Naive thymus-derived CD4-positive, alpha-beta T cell (primary cell): ENCODE data around the gene ACOX3. TPM values are rescaled to one million over a fixed set of nuclear protein-coding genes. Genes with fewer than 3 reads are reported as not detected.

Source experiments
- ATAC-seq: fragments of 150-1000 bp; cut with Tn5 transposase; 2 replicates; pipeline ENCODE4 v1.10.0; 2021; ENCODE audit warnings: mild to moderate bottlenecking, moderate library complexity
- CTCF ChIA-PET: fragments of 350-600 bp; sonication (Branson Sonifier 250); formaldehyde crosslinking; loops from one replicate; lab custom pipeline; 2021; ENCODE audit warnings: antibody characterized with exemption; lab: Charles Lee
- POLR2A ChIA-PET: fragments of 350-600 bp; sonication (Branson Sonifier 250); formaldehyde crosslinking; loops from one replicate; lab custom pipeline; 2021; ENCODE audit warnings: antibody characterized with exemption, inconsistent platforms; lab: Charles Lee
- DNase-seq, 9 donors: peaks; one replicate each; pipeline versions ENCODE4 v3.0.0 to v3.0.0-alpha.2; 2020 to 2022; ENCODE audit warnings: mixed read lengths in 1 of 9
- H3K27ac ChIP-seq: one replicate; pipeline ENCODE4 v1.7.0; 2013; ENCODE audit warnings: mild to moderate bottlenecking, low read depth, low read length, moderate library complexity
- H3K27me3 ChIP-seq, 2 donors: one replicate each; pipeline ENCODE4 v1.7.0; 2013; ENCODE audit warnings: low read length in 2 of 2, mild to moderate bottlenecking in 2 of 2, moderate library complexity in 2 of 2; ENCODE audit not compliant: control insufficient read depth in 2 of 2, insufficient read depth in 2 of 2
- H3K36me3 ChIP-seq, 3 experiments: 1 replicate in 2 of 3; 2 replicates in 1 of 3; pipeline ENCODE4 v1.7.0; 2013; ENCODE audit warnings: low read length in 3 of 3, mild to moderate bottlenecking in 3 of 3, moderate library complexity in 1 of 3; ENCODE audit not compliant: insufficient read depth in 3 of 3, control insufficient read depth in 2 of 3
- H3K4me1 ChIP-seq, 2 donors: one replicate each; pipeline ENCODE4 v1.7.0; 2013; ENCODE audit warnings: low read length in 2 of 2, mild to moderate bottlenecking in 2 of 2, moderate library complexity in 1 of 2; ENCODE audit not compliant: control insufficient read depth in 2 of 2, insufficient read depth in 2 of 2
- H3K4me3 ChIP-seq: 2 replicates; pipeline ENCODE4 v1.7.0; 2013; ENCODE audit warnings: mild to moderate bottlenecking, low read length
- H3K9me3 ChIP-seq, 3 experiments: 1 replicate in 2 of 3; 2 replicates in 1 of 3; pipeline ENCODE4 v1.7.0; 2013; ENCODE audit warnings: low read length in 3 of 3; ENCODE audit not compliant: control insufficient read depth in 2 of 3
- H3K27ac Mint-ChIP-seq, 9 donors: one replicate each; pipeline ENCODE4 v1.8.0; 2020 to 2022; ENCODE audit warnings: mixed read lengths in 9 of 9, mild to moderate bottlenecking in 8 of 9, moderate library complexity in 5 of 9, inconsistent platforms in 2 of 9
- H3K27me3 Mint-ChIP-seq, 5 donors: one replicate each; pipeline ENCODE4 v1.8.0; 2021 to 2022; ENCODE audit warnings: mixed read lengths in 5 of 5, mild to moderate bottlenecking in 1 of 5
- H3K36me3 Mint-ChIP-seq, 5 donors: one replicate each; pipeline ENCODE4 v1.8.0; 2020 to 2022; ENCODE audit warnings: mixed read lengths in 5 of 5, mild to moderate bottlenecking in 3 of 5, inconsistent platforms in 1 of 5
- H3K4me1 Mint-ChIP-seq, 7 donors: one replicate each; pipeline ENCODE4 v1.8.0; 2020 to 2022; ENCODE audit warnings: mixed read lengths in 7 of 7, mild to moderate bottlenecking in 3 of 7, inconsistent platforms in 1 of 7
- H3K4me3 Mint-ChIP-seq, 10 donors: one replicate each; pipeline ENCODE4 v1.8.0; 2020 to 2022; ENCODE audit warnings: mild to moderate bottlenecking in 10 of 10, mixed read lengths in 10 of 10, moderate library complexity in 6 of 10, inconsistent platforms in 2 of 10
- H3K9me3 Mint-ChIP-seq, 11 donors: one replicate each; pipeline ENCODE4 v1.8.0; 2020 to 2022; ENCODE audit warnings: mixed read lengths in 11 of 11, mild to moderate bottlenecking in 4 of 11, inconsistent platforms in 1 of 11, moderate library complexity in 1 of 11
- intact Hi-C, 2 donors: fragments of 100-400 bp; cut with micrococcal nuclease; formaldehyde crosslinking; loops; one replicate each; pipeline ENCODE4 v1.15.1; 2023
- polyA plus RNA-seq, 2 donors: library from polyadenylated mRNA; unstranded; fragments of 300-500 nt; fragmentation: Illumina TruSeq; gene quantifications; one replicate each; pipeline ENCODE4 v1.2.3, GENCODE V29; 2021
- total RNA-seq, 6 experiments: library from RNA in 5 of 6; stranded (reverse) in 5 of 6; gene quantifications; 1 replicate in 5 of 6; 2 replicates in 1 of 6; pipeline ENCODE4 v1.2.3 and lab custom pipeline; 2021 to 2026

ACOX3 gene
- total and polyA plus RNA-seq, 7 experiments from 2014 or later: 10.9 to 20.5 (median 16.1) TPM

DNA sequence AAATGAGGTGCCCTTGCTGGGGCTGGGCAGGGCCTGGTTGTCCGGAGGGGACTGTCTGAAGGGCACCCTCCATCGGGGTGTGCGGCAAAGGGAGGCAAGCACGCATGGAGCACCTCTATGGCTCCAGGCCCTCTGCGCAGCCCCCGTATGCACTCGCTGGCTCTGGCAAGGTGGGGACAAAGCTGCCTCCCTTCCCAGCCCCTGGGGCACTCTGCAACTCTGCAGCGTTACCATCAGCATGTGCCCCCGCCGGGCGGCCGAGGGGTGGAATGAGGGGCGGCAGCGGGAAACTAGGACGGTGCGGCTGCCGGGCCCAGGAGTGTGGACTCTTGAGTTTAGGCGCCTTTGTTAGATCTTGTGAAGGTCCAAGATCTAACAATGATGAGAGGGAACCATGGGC, 26.5 kb upstream of the ACOX3 start:
- H3K4me1 ChIP-seq: no peaks in the 10 kb centered on the region
- no peaks in the 10 kb centered on the region for H3K9me3 ChIP-seq
- Mint-ChIP-seq H3K4me3 (no peak overlapping the region), H3K27ac (no peak overlapping the region), H3K4me1 (no peaks in the 10 kb centered on the region), H3K36me3 (peaks cover 0 to 24% (median 12%) of the 10 kb centered on the region in 5 donors), H3K27me3 (no peaks in the 10 kb centered on the region), H3K9me3 (no peaks in the 10 kb centered on the region)
- H3K4me3 ChIP-seq: no peak overlapping the region
- POLR2A ChIA-PET: no interaction called here
- ATAC-seq: no peak
- CTCF ChIA-PET: no interaction called here
- H3K36me3 ChIP-seq: peaks cover 0 to 74% (median 0%) of the 10 kb centered on the region in 3 experiments
- DNase-seq: no peak
- H3K27ac ChIP-seq: no peak overlapping the region
- intact Hi-C loops: loop anchor here in 1 of 2 donors (5.0 kb wide), 1 partner anchor 450 kb away; no protein-coding TSS in a partner anchor
- no peaks in the 10 kb centered on the region for H3K27me3 ChIP-seq

DNA sequence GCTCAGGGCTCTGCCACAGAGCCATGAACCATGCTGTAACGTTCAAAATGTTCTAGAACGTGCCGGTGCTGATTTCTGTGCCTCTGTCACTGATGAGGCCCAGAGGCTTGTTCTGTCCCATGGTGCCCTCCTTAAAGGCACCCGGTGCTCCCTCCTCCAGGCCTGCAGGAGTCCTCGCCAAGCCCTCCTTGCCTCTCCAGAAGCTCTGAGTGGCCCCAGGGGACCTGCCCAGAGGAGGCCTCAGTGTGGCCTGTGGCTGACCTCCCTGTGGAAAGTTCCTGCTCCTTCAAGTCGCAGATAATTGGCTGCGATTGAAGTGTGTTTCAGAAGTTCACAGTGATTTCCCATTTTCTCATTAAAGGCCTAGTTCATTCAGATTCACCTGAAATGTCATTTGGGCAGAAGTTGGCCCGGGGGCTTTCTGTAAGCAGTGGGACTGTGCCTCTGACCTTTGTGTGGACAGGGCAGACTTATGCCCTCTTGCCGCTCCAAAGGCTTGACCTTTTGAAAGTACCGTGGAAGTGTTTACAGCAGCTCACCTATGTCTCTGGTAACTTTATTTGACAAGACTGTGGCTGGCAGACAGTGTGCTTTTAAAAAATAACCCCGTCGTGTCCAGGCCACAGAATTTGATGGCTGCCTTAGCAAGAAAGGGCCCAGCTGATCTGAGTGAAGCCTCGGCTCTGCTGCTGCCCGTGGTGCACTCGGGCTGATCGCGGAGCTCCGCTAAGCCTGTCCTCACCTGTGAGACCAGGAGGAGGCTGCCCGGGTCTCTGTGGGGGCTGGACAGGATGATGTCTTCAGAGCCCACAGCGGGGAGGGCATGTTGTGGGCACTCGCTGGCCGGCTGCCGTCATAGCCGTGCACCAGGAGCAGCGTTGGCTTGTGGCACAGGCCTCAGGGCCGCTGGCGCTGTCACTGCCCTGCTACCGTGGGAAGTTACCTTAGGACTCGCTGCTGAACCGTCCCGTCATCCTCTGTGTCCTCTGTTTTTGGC, 25.4 kb upstream of the ACOX3 start:
- no peaks in the 10 kb centered on the region for H3K9me3 ChIP-seq
- no peak overlapping the region for H3K4me3 ChIP-seq
- ATAC-seq: no peak
- Mint-ChIP-seq H3K9me3 (peaks cover 0 to 1% (median 0%) of the 10 kb centered on the region in 11 donors), H3K36me3 (peaks cover 0 to 24% (median 12%) of the 10 kb centered on the region in 5 donors), H3K4me1 (no peaks in the 10 kb centered on the region), H3K4me3 (no peak overlapping the region), H3K27ac (no peak overlapping the region), H3K27me3 (no peaks in the 10 kb centered on the region)
- intact Hi-C loops: loop anchor here in 1 of 2 donors (5.0 kb wide), 1 partner anchor 451 kb away; no protein-coding TSS in a partner anchor
- ChIA-PET CTCF (no interaction called here), POLR2A (no interaction called here)
- H3K36me3 ChIP-seq: peaks cover 0 to 82% (median 0%) of the 10 kb centered on the region in 3 experiments
- DNase-seq: no peak
- H3K4me1 ChIP-seq: no peaks in the 10 kb centered on the region
- no peak overlapping the region for H3K27ac ChIP-seq
- H3K27me3 ChIP-seq: no peaks in the 10 kb centered on the region

DNA sequence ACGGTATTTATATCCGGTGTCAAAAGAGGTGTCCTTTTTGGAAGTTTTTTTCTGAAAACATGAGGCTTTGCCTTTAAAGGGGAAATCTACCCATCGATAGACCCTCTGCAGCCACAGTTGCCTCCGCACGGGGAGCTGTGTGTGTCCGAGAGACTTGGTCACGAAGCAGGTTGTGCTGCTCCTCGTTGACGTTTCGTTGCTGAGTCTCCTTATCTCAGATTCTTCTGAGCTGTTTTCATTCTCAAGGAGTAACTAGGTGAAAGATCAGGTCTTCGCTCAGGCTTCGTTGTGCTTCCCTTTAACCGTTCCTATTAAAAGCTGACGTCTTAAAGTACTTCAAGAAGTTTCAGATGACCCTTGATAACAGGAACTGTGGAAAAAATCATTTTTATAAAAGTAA, 23.9 kb upstream of the ACOX3 start:
- no peaks in the 10 kb centered on the region for H3K4me1 ChIP-seq
- POLR2A ChIA-PET: interaction anchor here (0.7 kb wide), 1 partner anchor 174 kb away, joined by 3 read pairs; no protein-coding TSS in a partner anchor
- Mint-ChIP-seq H3K36me3 (peaks cover 5 to 30% (median 12%) of the 10 kb centered on the region in 5 donors), H3K27ac (no peak overlapping the region), H3K27me3 (no peaks in the 10 kb centered on the region), H3K9me3 (peaks cover 0 to 1% (median 0%) of the 10 kb centered on the region in 11 donors), H3K4me1 (no peaks in the 10 kb centered on the region), H3K4me3 (no peak overlapping the region)
- peaks cover 0 to 82% (median 0%) of the 10 kb centered on the region in 3 experiments for H3K36me3 ChIP-seq
- no peak overlapping the region for H3K4me3 ChIP-seq
- no peak for DNase-seq
- no peak overlapping the region for H3K27ac ChIP-seq
- ATAC-seq: no peak
- H3K27me3 ChIP-seq: no peaks in the 10 kb centered on the region
- CTCF ChIA-PET: no interaction called here
- intact Hi-C loops: no loop called here
- H3K9me3 ChIP-seq: no peaks in the 10 kb centered on the region

DNA sequence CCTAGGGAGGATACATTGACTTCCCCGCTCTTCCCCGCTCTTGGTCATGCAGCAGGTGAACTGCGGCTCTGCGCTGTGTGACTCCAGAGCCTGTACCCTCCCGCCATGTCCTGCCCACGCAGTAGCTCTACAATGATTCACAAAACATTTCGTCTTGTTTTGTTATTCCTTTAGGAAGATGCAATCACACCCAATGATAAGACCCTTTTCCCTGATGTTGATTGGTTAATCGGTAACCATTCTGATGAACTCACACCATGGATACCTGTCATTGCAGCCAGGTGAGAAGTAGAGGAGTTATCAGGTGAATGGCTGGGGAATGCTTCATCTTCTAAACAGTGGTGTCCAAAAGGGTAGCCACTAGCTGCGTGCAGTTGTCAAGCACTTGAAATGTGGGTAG, 23.3 kb upstream of the ACOX3 start:
- Mint-ChIP-seq H3K9me3 (peaks cover 0 to 1% (median 0%) of the 10 kb centered on the region in 11 donors), H3K27ac (no peak overlapping the region), H3K4me3 (no peak overlapping the region), H3K27me3 (no peaks in the 10 kb centered on the region), H3K36me3 (peaks cover 5 to 30% (median 12%) of the 10 kb centered on the region in 5 donors), H3K4me1 (no peaks in the 10 kb centered on the region)
- H3K36me3 ChIP-seq: peaks cover 0 to 82% (median 0%) of the 10 kb centered on the region in 3 experiments
- POLR2A ChIA-PET: no interaction called here
- DNase-seq (no peak), ATAC-seq (no peak)
- CTCF ChIA-PET: no interaction called here
- no peak overlapping the region for H3K27ac ChIP-seq
- H3K27me3 ChIP-seq: no peaks in the 10 kb centered on the region
- H3K4me3 ChIP-seq: no peak overlapping the region
- intact Hi-C loops: no loop called here
- H3K4me1 ChIP-seq: no peaks in the 10 kb centered on the region
- H3K9me3 ChIP-seq: no peaks in the 10 kb centered on the region

DNA sequence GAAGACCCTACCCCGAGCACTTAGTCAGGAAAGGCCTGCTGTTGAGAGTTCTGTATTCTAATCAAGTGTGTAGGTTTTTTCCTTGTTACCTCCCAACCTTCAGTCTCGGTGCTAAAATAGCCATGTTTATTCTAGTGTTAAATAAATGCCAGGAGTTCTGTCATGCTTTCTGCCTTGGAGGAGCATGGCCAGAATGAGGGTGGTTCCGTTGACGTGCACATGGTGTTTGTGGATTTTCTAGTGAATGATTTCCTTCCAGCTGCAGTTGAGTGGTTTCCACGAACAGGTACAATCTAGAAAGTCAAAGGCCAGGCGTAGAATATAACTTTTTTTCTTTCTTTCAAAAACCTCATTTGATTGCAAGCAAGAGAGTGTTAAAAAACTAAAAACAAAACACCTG, 21.1 kb upstream of the ACOX3 start:
- no peaks in the 10 kb centered on the region for H3K27me3 Mint-ChIP-seq
- Histone ChIP-seq H3K27ac (no peak overlapping the region), H3K9me3 (no peaks in the 10 kb centered on the region), H3K27me3 (no peaks in the 10 kb centered on the region), H3K4me1 (no peaks in the 10 kb centered on the region), H3K4me3 (no peak overlapping the region), H3K36me3 (peaks cover 0 to 85% (median 0%) of the 10 kb centered on the region in 3 experiments)
- no peak overlapping the region for H3K4me3 Mint-ChIP-seq
- H3K27ac Mint-ChIP-seq: no peak overlapping the region
- ATAC-seq (no peak), DNase-seq (no peak)
- H3K36me3 Mint-ChIP-seq: peaks cover 8 to 38% (median 17%) of the 10 kb centered on the region in 5 donors
- H3K4me1 Mint-ChIP-seq: no peaks in the 10 kb centered on the region
- ChIA-PET CTCF (no interaction called here), POLR2A (no interaction called here)
- peaks cover 0 to 1% (median 0%) of the 10 kb centered on the region in 11 donors for H3K9me3 Mint-ChIP-seq
- intact Hi-C loops: no loop called here

DNA sequence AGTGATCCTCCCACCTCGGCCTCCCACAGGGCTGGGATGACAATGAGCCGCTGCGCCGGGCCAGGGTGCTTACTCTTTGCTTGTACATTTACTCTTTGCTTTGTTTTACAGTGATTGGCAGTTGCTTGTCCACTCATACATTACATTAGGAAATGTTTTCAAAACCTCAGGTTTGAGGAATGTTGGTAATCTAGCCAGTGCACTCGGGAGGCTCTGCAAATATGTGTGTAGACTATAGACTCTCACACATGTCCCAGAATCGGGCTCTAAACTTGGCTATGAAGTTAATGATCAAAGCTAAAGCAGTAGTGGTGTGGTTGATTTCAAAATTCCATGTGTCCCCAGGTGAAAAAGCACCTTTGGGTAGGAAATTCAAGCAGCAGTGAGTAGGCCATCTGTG, 20.6 kb upstream of the ACOX3 start:
- H3K36me3 ChIP-seq: peaks cover 0 to 85% (median 0%) of the 10 kb centered on the region in 3 experiments

More for the DNA sequence above, 20.6 kb upstream of the ACOX3 start:
- Mint-ChIP-seq H3K27ac (peak overlapping the region in 1 of 9 donors; percentile 36), H3K27me3 (no peaks in the 10 kb centered on the region), H3K9me3 (peaks cover 0 to 1% (median 0%) of the 10 kb centered on the region in 11 donors), H3K4me1 (no peaks in the 10 kb centered on the region), H3K4me3 (no peak overlapping the region), H3K36me3 (peaks cover 10 to 42% (median 16%) of the 10 kb centered on the region in 5 donors)
- no peak overlapping the region for H3K4me3 ChIP-seq
- no peak overlapping the region for H3K27ac ChIP-seq
- ATAC-seq (no peak), DNase-seq (no peak)
- CTCF ChIA-PET: no interaction called here
- intact Hi-C loops: no loop called here
- H3K9me3 ChIP-seq: no peaks in the 10 kb centered on the region
- H3K4me1 ChIP-seq: no peaks in the 10 kb centered on the region
- no peaks in the 10 kb centered on the region for H3K27me3 ChIP-seq
- POLR2A ChIA-PET: no interaction called here
